HG02759 (cell line): ENCODE measurements around the gene TBC1D5.
"Not testable (repeated sequence)": the region's sequence is repeated elsewhere in the genome, so short reads cannot be mapped to it uniquely, and the experiment has no call there.

Experiments used
- ATAC-seq: cut with Tn5 transposase; IDR thresholded peaks from one replicate; pipeline ENCODE4 v1.9.1; 2021; ENCODE audit warnings: mild to moderate bottlenecking, moderate library complexity; ENCODE audit not compliant: unreplicated experiment

The TBC1D5 gene

DNA sequence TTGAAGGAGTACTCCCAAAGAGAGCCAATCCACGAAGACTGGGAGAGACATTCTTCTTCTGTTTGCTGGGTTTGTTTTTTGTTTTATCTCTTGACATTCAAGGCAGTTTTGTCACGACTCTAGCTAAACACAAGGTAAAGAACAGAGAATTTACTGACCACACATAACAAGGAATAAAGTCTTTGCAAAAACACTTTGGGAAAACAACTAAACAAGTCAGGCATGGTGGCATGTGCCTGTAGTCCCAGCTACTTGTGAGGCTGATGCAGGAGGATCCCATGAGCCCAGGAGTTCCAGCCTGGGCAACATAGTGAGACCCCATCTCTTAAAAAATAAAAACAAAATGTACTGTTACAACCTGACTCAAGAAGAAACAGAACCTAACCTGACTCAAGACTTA is 28.0 kb downstream of the TBC1D5 start:
- no peak for ATAC-seq

- no peak for ATAC-seq
These were observed 33.1 kb downstream of the TBC1D5 start for GRCh38 chr3:17709236-17709810.

GRCh38 chr3:17707813-17708543 is 34.5 kb downstream of the TBC1D5 start:
- ATAC-seq, result no peak

DNA sequence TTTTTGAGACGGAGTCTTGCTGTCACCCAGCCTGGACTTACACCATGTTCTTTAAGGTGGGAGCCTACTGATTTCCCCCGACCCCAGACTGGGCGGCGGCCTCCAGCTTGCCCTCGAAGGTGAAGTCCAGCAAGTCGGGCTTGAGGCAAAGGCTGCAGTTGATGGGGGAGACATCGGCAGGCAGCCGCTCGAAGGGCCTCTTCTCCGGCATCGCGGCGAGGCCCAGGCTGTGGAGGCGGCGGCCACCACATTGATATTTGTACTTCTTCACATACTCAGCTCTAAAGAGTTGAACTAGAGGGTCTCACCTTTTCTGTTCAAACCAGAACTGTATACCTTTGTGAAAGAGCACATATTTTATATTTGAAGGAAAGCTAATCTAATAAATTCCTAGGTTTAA is 36.4 kb downstream of the TBC1D5 start:
- not testable (repeated sequence) for ATAC-seq

GRCh38 chr3:17699815-17700214 is 42.6 kb downstream of the TBC1D5 start:
- not testable (repeated sequence) for ATAC-seq

DNA sequence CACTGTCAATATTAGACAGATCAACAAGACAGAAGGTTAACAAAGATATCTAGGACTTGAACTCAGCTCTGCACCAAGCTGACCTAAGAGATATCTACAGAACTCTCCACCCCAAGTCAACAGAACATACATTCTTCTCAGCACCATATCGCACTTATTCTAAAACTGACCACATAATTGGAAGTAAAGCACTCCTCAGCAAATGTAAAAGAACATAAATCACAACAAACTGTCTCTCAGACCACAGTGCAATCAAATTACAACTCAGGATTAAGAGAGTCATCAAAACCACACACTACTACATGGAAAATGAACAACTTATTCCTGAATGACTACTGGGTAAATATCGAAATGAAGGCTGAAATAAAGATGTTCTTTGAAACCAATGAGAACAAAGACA is 46.8 kb downstream of the TBC1D5 start:
- ATAC-seq, result not testable (repeated sequence)

- not testable (repeated sequence) for ATAC-seq
These were observed 48.8 kb downstream of the TBC1D5 start for GRCh38 chr3:17693670-17693999.

DNA sequence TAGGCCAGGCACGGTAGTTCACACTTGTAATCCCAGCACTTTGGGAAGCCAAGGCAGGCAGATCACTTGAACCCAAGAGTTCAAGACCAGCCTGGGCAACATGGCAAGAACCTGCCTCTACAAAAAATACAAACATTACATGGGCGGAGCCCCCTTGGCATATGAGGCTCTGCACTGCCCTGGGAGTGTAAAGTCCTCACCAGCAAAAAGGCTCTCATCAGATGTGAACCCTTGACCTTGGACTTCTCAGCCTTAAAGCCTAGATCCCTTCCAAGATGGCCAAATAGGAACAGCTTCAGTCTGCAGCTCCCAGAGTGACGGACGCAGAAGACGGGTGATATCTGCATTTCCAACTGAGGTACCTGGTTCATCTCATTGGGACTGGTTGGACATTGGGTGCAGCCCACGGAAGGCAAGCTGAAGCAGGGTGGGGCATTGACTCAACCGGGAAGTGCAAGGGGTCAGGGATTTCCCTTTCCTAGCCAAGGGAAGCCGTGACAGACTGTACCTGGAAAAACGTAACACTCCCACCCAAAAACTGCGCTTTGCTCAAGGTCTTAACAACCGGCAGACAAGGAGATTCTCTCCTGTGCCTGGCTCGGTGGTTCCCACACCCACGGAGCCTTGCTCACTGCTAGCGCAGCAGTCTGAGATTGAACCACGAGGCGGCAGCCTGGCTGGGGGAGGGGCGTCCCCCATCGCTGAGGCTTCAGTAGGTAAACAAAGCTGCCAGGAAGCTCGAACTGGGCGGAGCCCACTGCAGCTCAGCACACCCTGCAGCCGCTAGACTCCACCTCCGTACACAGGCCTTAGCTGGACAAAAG is 49.4 kb downstream of the TBC1D5 start:
- ATAC-seq, result not testable (repeated sequence)

DNA sequence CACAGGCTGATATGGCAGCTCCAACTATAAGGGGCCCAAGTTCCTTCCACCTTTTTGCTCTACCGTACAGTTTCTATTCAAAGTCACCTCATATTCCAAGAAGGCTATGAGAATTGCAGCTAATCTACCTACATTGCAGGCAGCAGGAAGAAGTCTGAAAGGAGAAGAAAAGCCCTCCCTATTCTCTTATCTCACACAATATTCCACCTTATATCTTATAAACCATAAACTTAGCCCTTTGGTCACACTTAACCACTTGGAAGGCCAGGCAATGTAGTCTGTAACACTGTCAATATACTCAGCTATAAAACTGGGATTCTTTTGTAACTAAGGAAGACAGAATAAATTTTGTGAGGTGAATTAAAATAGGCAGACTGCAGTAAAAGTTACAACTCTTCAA is 54.9 kb downstream of the TBC1D5 start:
- no peak for ATAC-seq

DNA sequence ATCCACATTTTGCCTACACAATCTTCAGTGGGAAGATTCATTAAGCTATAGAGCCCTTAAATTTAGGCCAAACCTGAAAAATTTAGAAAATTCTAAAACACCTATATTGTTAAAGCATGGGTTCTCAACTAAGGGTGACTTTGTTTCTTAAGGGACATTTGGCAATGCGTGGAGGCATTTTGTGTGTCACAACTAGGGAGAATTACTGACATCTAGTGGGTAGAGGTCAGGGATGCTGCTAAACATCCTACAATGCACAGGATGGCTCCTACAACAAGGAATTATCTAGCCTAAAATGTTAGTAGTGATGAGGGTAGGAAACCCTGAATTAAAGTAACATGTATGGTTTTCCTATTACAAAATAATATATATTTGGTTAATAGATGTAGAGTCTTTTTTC is 55.8 kb downstream of the TBC1D5 start:
- ATAC-seq, result no peak

DNA sequence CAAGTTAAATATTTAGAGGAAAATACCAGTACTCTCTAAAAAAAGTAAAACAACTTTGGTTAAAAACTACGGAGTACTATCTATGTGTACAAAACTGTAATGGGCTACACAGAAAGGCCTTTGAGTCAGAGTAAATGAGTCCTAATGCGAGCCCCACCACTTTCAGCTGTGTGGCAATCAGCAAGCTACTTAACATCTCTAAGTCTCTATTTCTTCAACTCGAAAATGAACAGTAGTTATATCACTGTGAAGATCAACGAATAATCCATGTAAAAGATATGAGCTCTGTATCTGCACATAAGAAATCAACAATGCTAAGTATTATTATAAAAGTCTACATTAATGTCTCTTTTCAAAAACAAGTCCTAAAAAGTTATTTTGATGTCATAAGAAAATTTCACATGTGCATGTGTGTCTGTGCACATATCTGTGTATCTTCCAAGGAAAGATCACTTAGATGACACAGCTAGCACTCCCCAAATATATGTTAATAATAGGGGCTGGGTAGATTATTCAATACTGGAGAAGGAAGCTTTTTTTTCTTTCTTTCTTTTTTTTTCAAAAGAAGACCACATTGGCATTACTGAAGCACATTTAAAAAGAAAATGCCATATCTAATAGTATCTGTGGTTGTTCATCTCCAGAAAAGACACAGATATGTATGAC is 58.8 kb downstream of the TBC1D5 start:
- ATAC-seq, result no peak

GRCh38 chr3:17680530-17680929 is 61.9 kb downstream of the TBC1D5 start:
- no peak for ATAC-seq

GRCh38 chr3:17678116-17678741 is 64.2 kb downstream of the TBC1D5 start:
- peak; percentile 80 for ATAC-seq

DNA sequence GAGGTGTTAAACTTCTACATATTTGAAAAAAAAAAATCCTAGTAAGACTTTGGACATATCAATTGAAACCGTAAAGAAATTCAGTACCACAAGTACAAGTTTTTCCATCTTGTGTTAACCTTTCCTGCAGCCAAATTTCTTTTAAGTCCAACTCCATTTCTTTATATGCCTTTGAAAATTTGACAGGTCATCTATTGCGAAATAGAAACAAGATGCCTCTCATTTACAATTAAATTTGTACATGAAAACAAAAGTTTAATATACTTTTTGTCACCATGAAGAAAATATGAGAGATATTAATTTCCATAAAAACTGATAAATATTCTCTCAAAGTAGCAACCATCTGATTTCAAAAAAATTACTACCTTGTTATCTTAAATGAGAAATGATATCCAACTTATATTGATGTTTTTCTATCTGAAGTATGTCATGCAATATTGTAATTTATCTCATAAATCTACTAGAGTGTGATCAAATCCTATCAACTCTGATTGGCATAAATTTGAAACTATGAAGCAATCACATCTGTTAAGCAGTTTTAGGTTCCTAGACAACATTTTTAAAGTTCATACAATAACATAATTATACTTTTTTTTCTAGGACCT is 68.2 kb downstream of the TBC1D5 start:
- no peak for ATAC-seq

GRCh38 chr3:17672506-17672905 is 69.9 kb downstream of the TBC1D5 start:
- ATAC-seq, result no peak

DNA sequence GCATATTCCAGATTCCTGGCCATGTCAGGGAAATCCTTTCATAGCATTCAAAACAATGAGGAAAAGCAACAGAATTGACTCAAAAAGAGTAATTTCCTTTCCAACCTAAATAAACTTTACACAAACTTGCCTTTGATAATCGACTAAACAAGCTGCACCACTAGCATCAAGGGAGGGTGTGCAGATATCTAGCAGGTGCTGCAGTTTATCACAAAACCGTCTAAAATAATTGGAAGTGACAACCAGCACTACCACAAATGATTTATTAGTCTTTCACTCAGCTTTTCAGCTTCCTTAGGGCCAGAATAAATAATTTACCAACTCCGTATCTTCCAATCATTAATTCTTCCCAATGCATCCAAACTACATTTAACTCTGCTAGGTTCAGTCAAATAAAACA is 71.7 kb downstream of the TBC1D5 start:
- no peak for ATAC-seq

- ATAC-seq, result no peak
These were observed 77.5 kb downstream of the TBC1D5 start for GRCh38 chr3:17664923-17665322.

DNA sequence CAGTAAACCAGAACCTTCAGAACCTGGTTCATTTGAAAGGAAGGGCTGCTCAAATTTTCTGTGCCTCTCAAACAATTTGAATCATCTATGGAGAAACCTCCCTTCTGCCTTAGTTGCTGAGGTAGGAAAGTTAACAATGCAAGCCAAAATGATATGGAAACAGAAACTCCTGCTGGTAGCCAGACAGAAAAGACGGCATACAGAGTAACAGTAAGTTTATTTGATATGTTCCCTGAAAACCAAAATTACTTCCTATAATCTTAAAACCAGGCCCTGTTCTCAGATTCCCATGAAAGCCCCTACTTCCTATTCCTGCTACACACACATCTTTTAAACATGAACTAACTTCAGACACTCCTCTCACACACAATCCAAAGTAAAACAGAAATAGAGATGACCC is 86.2 kb downstream of the TBC1D5 start:
- ATAC-seq, result no peak

DNA sequence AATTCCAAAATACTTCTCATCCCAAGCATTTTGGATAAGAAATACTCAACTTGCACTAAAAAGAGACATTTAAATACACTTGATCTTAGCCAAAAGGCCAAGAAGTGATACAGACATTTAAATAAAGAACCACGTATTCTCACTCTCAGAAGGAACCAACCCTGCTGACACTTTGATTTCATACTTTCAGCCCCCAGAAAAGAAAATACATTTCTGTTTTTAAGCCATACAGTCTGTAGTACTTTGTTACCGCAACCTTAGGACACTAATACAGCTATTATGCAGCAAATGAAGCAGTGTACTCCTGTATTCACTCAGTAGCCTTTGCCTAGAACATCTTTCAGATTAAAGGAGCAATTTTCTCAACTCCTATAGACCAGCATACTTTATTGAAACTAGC is 86.7 kb downstream of the TBC1D5 start:
- ATAC-seq, result peak; percentile 67

- ATAC-seq, result not testable (repeated sequence)
These were observed 92.7 kb downstream of the TBC1D5 start for GRCh38 chr3:17649748-17650147.
